Occipital lobe (tissue), 2 donors: ENCODE results near the gene APBB2. TPM values are rescaled to one million over a fixed set of nuclear protein-coding genes. Genes with fewer than 3 reads are reported as not detected.
A peak's percentile ranks its signal among the peaks of the same experiment; 100 is the strongest.
"Not testable (repeated sequence)": the region's sequence is repeated elsewhere in the genome, so short reads cannot be mapped to it uniquely, and the experiment has no call there.

ENCODE experiments used
- DNase-seq: peaks from one replicate; lab custom pipeline; 2025; lab: John Stamatoyannopoulos, UW
- total RNA-seq: library from RNA; depleted of rRNA; stranded (reverse); fragments of >200 nt; gene quantifications from one replicate; pipeline ENCODE4 v1.2.3, GENCODE V29; 2014

The APBB2 gene
- total RNA-seq, 1 donor from 2014 or later = 78.5 TPM

DNA sequence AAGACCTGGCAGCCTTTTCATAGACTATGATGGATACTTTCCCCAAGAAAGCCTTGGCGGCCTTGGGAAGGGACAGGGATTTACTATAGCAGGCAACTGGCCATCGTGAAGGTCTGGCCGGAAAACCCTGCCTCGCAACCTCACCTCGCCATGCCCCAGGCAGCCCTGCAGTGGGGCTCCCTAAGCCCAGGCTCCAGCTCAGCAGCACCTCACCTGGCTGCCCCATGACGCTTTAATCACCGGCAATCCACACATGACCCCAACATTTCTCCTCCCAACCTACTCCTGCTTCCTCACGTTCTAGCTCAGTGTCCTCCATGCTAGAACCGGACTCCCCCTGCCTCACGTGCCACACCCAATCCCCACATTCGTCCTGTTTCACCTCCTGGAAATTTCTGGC lies 382.2 kb downstream of the APBB2 start:
- no peak for DNase-seq

DNA sequence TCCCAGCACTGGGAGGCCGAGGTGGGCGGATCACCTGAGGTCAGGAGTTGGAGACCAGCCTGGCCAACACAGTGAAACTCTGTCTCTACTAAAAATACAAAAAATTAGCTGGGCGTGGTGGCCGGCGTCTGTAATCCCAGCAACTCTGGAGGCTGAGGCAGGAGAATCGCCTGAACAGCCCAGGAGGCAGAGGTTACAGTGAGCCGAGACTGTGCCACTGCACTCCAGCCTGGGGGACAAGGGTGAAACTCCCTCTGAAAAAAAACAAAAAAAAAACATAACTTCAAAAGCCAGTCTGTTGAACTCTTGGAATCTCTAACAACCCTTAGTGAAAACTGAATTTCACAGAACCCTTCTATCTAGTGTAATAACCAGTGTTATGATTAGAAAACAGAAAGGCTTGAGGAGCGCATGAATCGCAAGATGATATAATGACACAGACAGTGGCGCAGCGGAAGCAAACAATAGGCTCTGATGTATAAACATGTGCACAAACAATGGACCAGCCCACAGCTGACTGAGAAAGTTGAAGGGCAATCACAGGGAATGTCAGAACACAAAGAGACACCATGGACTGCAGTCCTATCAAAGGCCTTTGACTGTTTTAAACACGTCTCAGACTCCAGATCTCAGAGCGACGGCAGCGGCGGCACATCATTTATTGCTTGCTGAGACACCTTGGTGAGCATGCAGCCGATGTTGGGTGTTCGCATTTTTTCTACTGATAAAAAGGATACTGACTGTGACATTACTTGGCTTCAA lies 383.0 kb downstream of the APBB2 start:
- DNase-seq = peak; percentile 14

DNA sequence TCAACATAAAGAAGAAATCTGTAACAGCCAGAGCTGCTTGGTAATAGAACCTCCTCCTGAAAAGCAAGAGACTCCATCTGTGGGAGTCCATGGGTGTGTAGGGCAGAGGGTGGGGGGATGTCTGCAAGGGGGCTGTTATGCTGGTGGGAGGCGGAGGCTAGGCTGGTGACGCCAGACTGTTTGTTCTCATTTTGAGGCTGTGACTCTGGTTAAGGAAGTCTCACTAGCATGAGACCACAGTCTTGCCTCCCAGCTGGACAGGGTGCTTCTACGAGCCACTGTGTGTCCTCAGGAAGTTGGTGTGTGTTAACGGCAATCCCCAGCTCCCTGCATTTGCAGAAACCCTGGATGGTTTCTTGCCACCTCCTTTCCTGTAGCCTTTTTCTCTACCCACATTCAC lies 384.8 kb downstream of the APBB2 start:
- no peak for DNase-seq

DNA sequence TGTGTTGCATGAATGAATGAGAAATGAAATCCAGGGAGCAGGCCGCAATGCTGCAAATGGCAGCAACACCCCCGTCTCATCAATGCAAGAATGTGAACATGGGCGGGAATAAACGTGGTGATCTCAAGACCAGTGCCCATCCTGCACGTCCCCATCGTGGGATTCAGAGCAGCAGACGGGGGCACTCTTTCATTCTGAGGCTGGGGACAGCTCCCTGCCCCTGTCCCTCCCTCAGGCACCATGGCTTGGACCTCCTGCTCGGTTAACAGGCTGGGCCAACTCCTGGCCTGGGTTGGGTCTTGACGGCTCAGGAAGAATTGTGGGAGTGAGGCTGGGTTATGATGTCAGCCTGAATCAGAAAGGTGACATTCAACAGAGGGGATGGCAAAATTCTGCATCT lies 385.7 kb downstream of the APBB2 start:
- DNase-seq = no peak

DNA sequence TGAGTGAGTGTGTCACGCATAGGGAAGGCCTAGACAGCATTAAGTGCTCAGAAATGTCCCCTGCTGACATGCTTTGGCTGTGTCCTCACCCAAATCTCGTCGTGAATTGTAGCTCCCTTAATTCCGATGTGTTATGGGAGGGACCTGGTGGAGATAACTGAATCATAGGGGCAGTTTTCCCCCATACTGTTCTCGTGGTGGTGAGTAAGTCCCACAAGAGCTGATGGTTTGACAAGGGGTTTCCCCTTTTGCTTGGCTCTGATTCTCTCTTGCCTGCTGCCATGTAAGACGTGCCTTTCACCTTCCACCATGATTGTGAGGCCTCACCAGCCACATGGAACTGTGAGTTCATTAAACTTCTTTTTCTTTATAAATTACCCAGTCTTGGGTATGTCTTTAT lies 386.6 kb downstream of the APBB2 start:
- DNase-seq = no peak

DNA sequence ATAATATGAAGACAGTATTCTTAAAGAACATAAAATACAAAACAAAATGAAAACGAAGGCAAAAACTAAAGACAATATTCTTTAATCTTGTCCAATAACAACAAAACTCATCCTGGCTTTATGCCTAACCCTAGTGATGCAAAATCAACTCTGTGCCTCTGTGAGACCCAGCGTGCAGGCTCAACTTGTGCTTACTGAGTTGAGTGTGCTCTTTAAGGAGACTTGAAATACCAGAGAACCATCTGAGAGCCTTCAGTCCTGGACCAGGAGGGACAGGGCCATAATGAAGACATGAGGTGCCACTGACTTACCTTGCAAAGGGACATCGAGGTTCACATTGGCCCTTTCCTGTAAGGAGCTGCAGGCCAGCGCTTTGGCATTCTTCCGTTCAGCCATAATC lies 387.5 kb downstream of the APBB2 start:
- DNase-seq = no peak

DNA sequence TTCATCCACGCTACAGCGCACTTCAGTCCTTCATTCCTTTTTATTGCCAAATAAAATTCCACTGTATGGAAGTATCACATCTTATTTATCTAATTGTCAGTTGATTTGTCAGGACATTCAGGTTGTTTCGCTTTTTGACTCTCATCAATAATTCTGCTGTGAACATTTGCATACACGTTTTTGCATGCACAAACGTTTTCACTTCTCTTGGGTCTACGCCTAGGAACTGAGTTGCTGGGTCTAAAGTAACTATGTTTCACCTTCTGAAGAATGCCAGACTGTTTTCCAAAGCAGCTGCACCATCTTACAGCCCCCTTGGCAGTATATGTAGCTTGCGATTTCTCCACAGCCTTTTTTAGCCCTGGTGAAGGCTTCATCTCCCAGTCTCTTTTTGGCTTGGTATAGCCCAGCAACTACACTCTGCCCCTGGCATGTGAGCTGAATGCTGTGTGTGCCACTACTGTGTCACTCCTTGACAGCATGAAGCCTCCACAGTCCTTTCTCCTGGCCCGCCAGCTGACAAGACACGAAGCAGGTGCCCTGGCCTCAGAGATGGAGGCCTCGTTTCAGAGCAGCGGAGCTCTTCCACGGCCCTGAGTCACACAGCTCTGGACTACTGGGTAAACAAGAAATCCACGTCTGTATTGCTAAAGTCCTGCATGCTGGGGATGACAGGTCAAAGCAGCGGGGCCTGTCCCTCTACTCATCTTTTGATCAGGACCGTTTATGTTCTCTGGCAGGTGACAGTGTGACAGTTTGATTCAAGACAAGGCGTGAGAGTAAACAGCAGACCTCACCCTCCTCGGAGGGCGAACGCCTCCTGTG lies 389.1 kb downstream of the APBB2 start:
- no peak for DNase-seq

DNA sequence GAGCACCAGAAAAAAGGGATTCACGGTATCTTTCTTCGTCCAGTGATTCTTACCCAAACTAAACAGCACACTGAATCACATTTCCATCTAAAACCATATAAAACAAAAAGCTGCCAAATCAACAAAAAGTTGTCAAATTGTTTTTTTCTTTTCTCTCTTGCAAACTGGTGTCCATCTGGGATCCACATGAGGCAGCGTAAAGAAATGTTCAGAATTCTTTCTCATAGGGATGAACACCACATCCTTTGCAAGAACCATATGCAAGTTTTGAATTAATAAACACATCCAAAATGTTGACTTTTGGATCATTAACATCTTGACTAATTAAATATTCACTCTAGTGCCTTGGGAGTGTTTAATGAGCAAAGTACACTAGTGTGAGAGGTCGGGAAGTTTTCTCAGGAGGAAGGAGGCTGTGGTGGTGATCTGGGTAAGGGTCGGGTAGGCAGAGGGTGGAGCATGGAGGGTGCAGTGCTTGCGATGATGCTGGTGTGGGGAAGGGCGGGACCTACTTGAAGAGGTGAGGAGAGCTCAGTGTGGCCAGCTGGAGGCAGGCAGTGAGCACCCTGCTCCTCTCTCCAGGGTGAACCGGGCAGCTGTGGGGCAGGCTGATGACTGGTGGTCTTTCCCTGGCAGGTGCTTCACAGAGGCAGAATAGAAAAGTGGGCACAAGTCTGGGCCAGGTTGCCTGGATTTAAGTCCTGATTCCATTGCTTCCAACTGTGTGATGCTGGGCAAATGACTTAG lies 391.7 kb downstream of the APBB2 start:
- no peak for DNase-seq

DNA sequence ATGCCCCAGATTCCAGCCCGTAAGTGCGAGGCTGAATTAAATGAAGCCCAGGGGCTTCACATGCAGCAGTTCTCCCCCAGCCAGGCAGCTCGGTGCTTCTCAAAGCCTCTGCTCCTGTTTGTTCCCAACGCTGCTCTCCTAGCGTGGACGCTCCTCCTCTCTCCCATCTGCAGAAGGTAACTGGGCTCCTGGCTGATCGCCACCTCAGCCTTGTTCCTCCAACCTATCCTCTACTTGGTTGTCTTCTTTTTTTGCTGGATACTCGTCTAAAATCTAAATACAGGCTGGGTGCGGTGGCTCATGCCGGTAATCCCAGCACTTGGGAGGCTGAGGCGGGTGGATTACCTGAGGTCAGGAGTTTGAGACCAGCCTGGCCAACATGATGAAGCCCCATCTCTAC lies 394.2 kb downstream of the APBB2 start:
- no peak for DNase-seq

DNA sequence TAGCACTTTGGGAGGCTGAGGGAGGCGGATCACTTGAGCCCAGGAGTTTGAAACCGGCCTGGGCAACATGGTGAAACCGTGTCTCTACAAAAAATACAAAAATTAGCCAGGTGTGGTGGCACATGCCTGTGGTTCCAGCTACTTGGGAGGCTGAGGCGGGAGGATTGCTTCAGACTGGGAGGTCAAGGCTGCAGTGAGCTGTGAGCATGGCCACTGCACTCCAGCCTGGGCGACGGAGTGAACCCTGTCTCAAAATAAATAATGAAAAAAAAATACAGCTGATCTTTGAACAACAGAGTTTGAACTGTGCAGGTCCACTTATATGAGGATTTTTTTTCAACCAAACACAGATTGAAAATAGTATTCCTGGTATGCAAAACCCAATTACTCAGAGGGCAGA lies 397.2 kb downstream of the APBB2 start:
- DNase-seq = not testable (repeated sequence)

DNA sequence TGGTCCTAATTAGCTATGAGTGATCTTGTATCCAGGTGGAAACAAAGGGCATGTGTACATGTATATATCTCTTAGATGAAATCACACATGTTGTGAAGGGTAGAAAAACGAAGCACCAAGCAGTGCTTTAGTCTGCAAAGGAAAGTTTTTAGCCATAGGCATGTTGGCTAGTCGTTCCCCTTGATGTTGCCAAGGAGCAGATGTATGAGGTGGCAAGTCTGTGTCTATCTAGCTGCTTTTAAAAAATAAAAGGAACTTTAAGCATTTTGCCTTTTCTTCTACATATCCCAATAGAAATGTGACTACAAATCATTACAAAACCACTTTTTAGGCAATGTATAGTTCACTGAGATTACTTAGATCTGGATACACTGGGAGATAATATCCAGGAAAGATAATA lies 401.5 kb downstream of the APBB2 start:
- no peak for DNase-seq

DNA sequence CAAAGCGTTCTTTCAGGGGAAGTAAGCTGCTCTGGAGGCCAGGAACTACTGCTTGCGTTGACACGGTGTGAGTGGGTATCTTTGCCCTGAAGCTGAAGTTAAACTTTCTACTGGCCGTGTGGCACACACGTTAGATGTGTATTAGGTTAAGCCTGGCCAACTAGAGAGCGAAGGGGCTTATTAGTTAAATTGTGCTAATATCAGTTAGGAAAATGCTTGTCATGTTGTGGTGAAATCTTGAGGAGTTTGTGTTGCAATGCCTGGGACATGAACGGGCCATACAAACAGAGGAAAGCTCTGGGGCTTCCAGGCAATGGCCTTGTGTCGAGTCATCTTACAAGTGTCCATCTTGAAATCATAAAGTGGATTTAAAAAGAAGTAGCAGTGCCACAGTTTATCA lies 402.0 kb downstream of the APBB2 start:
- DNase-seq = no peak

DNA sequence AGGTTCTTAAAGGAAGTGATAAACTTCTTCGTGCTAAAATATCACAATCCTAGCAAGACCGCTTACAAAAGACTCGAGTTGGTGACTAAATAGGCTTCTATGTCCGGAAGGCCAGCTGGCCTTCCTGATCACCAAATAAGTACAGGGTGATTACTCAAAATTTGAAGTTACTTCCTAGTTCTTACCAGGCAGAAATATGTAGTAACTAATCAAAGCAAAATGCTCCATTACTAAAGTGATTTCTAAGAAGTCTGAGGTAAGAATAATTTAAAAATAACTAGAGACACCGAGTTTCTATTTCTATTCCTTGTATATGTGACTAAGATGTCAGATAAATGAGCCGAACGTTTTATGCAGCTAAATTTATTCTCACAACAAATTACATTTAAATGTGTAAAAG lies 402.4 kb downstream of the APBB2 start:
- no peak for DNase-seq

DNA sequence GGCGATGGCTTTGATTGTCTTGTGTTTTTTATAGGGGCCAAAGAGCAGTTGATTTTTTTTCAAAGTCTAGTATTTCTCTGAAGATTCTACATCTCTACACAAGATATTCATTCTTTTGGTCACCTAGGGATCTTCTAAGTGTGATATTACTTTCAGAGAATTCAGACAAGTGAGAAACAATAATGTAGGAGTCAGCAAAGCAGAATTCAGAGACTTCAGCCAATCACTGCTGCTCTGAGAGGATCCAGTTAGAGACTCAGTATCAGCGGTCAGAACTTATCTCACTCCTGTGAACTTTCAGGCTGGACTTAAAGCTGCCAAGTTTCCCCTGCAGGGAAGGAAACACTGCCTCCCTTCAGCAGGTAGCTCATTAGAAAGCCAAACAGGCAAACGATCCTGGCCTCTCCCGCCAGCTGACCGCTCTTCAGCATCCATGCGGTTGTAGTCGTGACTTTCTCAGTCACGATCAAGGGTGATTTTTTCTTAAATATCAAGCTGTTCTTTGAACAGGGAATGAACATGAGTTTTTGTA lies 405.4 kb downstream of the APBB2 start:
- DNase-seq = no peak

DNA sequence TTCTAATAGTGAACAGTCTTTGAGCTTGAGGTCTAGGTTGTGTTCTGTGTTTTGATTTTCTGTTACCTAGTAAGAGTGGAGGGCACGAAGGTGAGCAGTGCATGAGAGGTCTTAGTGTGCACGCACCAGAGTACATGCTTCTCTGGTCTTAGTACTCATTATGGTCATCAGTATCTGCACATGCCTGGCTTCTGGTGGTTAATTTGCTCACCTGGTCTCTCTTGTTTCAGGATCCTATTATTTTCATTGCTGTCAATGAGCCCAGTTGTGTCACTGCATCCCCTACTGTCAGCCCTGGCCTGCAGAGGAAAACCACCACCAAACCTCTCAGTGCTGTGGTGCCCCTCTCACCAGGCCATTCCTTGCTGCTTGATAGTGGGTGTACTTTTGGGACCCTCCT lies 409.7 kb downstream of the APBB2 start:
- no peak for DNase-seq

DNA sequence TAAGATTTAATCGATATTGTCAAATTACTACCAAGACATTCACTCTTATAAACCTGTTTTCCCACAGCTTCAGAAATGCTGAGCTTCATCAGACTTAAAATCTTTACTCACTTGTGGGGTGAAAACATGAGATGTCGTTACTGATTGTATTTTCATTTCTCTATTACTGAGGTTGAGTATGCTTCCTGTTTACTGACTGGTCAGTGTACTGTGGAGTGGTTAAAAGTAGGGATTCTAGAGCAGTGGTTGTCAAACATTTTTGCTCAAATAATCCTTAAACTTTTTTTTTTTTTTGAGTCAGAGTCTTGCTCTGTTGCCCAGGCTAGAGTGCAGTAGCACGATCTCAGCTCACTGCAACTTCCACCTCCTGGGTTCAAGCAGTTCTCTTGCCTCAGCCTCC lies 414.3 kb downstream of the APBB2 start:
- DNase-seq = no peak

DNA sequence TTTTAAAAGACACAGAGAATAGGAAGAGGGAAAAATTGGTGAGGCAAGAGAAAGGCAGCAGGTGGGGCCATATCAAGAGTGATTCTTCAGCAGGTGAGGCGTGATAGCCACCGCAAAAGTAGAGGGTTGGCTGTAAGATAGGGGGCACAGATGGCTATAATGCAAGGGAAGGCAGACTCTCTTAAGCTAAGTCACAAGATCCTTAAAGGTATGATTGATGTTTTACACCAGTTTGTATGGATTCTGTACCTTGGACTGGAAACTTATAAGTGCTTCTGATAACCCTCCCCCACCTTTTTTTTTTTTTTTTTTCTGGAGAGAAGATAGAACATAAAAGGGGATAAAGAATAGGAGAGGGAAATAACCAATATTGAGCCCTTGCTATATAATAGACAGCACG lies 424.6 kb downstream of the APBB2 start:
- DNase-seq = no peak

DNA sequence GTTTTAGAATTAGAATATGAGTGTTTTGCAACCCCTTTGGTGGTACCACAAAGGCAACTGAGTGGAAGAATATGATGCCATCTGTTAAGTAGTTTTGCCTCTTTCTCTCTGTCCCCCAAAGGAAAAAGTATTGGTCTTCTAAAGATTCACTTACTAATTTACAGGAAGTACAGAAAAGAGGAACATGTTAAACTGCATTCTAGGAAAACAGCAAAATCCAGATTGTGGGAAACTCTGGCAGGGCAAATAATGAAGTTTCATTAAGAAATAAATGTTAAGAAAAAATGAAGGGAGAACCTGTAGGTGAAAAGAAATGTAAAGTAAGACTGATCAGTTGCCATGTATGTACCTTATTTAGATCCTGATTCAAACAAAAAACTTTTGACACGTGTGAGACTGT lies 425.3 kb downstream of the APBB2 start:
- no peak for DNase-seq

DNA sequence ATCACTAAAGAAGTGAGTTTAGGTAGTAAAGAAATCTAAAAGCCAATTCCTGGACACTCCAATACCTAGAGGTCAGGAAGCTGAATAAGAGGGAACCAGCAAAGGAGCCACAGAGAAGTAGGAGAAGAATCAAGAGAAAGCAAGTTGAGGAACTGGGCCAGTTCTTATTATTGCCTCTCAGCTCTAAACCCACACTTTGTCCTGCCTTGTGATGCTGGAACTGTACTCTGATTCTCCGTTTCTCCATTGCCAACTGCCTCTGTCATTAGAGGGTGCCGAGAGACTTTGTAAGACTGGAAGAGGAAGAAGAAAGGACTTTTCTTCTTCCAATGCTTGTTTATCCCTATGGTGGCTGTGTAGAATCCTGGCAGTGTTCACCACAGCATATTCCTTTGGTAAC lies 426.0 kb downstream of the APBB2 start:
- no peak for DNase-seq

DNA sequence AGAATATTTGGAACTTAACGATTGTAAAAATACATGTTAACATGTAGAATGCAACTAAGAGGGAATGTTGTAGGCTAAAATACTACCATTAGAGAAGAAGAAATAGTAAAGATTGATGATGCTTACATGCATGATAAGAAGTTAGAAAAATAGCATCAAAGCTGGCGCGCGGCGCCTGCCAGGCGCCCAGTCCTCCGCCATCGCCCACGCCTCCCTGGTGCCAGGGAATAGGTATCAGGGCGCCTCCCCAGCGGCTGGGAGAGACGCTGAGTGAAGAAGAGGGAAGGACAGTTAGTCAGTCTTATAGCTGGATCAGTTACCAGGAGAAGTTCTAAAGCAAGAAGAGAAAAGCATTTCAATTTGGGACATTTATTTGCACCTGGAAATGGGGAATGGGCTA lies 428.6 kb downstream of the APBB2 start:
- no peak for DNase-seq

DNA sequence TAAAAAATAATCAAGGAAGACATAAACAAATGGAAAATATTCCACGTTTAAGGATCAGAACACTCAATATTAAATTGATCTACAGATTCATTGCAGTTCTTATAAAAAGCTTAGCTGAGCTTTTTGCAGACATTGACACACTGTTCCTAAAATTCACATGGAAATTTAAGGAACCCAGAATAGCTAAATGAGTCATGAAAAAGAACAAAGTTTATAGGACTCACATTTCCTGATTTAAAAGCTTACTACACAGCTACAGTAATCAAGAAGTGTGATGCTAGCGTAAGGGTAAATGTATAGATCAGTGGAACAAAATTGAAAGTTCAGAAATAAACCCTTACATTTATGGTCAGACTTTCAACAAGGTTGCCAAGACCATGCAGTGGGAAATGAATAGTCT lies 431.5 kb downstream of the APBB2 start:
- DNase-seq = no peak

DNA sequence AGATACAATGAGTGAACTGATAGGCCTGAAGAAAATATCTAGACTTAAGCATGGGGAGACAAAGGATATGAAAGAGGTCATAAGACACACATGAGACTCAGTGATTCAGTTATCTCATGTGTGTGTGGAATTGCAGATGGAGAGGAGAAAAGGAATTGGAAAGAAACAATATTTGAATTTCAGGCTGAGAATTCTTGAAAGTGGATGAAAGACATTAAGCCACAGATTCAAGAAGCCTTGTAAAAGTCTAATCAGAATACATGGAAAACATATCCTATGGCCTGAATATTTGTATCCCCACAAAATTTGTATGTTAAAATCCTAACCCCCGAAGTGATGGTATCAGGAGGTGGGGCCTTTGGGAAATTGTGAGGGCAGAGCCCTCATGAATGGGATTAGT lies 436.3 kb downstream of the APBB2 start:
- DNase-seq = no peak
